ENCODE measurements around the gene ATN1. TPM values are rescaled to one million over a fixed set of nuclear protein-coding genes. Genes with fewer than 3 reads are reported as not detected.
A peak's percentile ranks its signal among the peaks of the same experiment; 100 is the strongest.

ATN1 gene
- total and polyA plus RNA-seq, 9 of the 15 experiments (the other 6 are each of a cell fraction or from before 2014, with no cell fraction given) = 0.15 to 49.8 (median 2.7) TPM

DNA sequence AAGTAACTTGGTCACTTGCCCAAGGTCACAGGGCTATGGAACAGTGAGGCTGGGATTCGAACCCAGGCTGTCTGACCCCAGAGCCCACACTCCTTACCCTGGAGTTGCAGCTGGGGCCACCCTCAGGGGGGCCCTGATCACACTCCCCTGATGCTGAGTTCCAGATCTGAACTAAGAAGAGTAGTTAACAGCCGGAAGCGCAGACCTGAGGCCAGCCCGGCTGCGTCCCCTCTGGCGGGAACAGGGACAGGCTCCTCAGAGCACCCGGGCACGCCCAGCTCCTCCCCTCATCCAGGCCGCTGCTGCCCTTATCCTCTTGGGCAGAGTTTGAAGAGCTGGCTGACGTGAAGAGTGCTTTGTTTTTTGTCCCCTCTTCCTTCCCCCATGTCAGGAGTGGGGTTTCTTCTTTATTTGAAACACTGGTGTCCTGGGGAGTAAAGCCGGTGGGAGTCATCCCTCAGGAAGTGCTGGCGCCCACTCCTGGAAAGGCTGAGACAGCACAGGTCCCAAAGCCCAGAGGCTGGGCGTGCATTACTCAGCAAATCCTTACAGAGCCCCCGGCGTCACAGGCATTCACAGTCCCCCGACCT is 34.0 kb downstream of the ATN1 start (continued):
- TF ChIP-seq, protein P1, sequence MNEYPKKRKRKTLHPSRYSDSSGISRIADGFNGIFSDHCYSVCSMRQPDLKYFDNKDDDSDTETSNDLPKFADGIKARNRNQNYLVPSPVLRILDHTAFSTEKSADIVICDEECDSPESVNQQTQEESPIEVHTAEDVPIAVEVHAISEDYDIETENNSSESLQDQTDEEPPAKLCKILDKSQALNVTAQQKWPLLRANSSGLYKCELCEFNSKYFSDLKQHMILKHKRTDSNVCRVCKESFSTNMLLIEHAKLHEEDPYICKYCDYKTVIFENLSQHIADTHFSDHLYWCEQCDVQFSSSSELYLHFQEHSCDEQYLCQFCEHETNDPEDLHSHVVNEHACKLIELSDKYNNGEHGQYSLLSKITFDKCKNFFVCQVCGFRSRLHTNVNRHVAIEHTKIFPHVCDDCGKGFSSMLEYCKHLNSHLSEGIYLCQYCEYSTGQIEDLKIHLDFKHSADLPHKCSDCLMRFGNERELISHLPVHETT (CRISPR knock-in tag; conservative IDR thresholded peaks at IDR 0.05 in 1 of 2, IDR thresholded peaks at IDR 0.05 in 1 of 2) = peak in 1 of 2 experiments; percentile 61; a peak in 2 of 4 replicates
- TF ChIP-seq FOXP1 (CRISPR knock-in tag; IDR thresholded peaks at IDR 0.05) (no peak), POLR3A (IDR thresholded peaks at IDR 0.05; ENCODE audit: borderline replicate concordance, extremely low read depth, insufficient read depth, insufficient read length) (no peak), GATAD2A (IDR thresholded peaks at IDR 0.05) (no peak), MAZ (CRISPR knock-in tag; conservative IDR thresholded peaks at IDR 0.05 in 1 of 2, IDR thresholded peaks at IDR 0.05 in 1 of 2) (peak; percentile 22 to 76; a peak in 2 of 4 replicates), SRSF3 (IDR thresholded peaks at IDR 0.05; ENCODE audit: insufficient read depth, low read length) (no peak), ZNF764 (CRISPR knock-in tag; IDR thresholded peaks at IDR 0.05; ENCODE audit: low read depth) (no peak), ATF1 (CRISPR knock-in tag; IDR thresholded peaks at IDR 0.05) (no peak), ATF1 (tag; IDR thresholded peaks at IDR 0.05) (no peak; the same call in 1 of the 2 replicates), ETV5 (CRISPR knock-in tag; IDR thresholded peaks at IDR 0.05; ENCODE audit: low read depth) (peak; percentile 94), ZNF24 (IDR thresholded peaks at IDR 0.05) (no peak), NR2C2 (CRISPR knock-in tag; IDR thresholded peaks at IDR 0.05) (no peak), NR2C2 (tag; IDR thresholded peaks at IDR 0.05) (peak; percentile 56; the same call in 1 of the 2 replicates), MTA2 (IDR thresholded peaks at IDR 0.05; ENCODE audit: low read depth) (no peak), KDM5B (IDR thresholded peaks at IDR 0.05; ENCODE audit: insufficient replicate concordance, low read depth, low read length) (peak; percentile 69), HNRNPUL1 (IDR thresholded peaks at IDR 0.05; ENCODE audit: low read length) (no peak), TAF1 (IDR thresholded peaks at IDR 0.05; ENCODE audit: control insufficient read depth, extremely low read depth, insufficient read depth, low read length, severe bottlenecking) (peak; percentile 49), RFX1 (IDR thresholded peaks at IDR 0.05) (no peak), ARHGAP35 (IDR thresholded peaks at IDR 0.05; ENCODE audit: partially characterized antibody) (no peak)
- TF ChIP-seq, protein P2, sequence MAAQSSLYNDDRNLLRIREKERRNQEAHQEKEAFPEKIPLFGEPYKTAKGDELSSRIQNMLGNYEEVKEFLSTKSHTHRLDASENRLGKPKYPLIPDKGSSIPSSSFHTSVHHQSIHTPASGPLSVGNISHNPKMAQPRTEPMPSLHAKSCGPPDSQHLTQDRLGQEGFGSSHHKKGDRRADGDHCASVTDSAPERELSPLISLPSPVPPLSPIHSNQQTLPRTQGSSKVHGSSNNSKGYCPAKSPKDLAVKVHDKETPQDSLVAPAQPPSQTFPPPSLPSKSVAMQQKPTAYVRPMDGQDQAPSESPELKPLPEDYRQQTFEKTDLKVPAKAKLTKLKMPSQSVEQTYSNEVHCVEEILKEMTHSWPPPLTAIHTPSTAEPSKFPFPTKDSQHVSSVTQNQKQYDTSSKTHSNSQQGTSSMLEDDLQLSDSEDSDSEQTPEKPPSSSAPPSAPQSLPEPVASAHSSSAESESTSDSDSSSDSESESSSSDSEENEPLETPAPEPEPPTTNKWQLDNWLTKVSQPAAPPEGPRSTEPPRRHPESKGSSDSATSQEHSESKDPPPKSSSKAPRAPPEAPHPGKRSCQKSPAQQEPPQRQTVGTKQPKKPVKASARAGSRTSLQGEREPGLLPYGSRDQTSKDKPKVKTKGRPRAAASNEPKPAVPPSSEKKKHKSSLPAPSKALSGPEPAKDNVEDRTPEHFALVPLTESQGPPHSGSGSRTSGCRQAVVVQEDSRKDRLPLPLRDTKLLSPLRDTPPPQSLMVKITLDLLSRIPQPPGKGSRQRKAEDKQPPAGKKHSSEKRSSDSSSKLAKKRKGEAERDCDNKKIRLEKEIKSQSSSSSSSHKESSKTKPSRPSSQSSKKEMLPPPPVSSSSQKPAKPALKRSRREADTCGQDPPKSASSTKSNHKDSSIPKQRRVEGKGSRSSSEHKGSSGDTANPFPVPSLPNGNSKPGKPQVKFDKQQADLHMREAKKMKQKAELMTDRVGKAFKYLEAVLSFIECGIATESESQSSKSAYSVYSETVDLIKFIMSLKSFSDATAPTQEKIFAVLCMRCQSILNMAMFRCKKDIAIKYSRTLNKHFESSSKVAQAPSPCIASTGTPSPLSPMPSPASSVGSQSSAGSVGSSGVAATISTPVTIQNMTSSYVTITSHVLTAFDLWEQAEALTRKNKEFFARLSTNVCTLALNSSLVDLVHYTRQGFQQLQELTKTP (IDR thresholded peaks at IDR 0.05; ENCODE audit: low read depth in 1 of 2, partially characterized antibody in 2 of 2) = peak in 1 of 2 experiments; percentile 39
- TF ChIP-seq, protein P3, sequence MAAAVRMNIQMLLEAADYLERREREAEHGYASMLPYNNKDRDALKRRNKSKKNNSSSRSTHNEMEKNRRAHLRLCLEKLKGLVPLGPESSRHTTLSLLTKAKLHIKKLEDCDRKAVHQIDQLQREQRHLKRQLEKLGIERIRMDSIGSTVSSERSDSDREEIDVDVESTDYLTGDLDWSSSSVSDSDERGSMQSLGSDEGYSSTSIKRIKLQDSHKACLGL (CRISPR knock-in tag; IDR thresholded peaks at IDR 0.05; ENCODE audit: borderline replicate concordance, poor library complexity, severe bottlenecking) = no peak

Data from K562 (cell line).